Renal pelvis (tissue), 4 donors: Measurements from ENCODE around the gene TRPV4. TPM values are rescaled to one million over a fixed set of nuclear protein-coding genes. Genes with fewer than 3 reads are reported as not detected.

Experiments
- DNase-seq: peaks from one replicate; pipeline ENCODE4 v3.0.0-alpha.2; 2013
- polyA plus RNA-seq, 3 donors: library from polyadenylated mRNA; unstranded; fragments of 120-200 nt; gene quantifications; one replicate each; pipeline ENCODE4 v1.2.1, GENCODE V29; 2013; ENCODE audit not compliant: insufficient read length in 3 of 3

The TRPV4 gene
- polyA plus RNA-seq, 3 donors: 14.7 to 21.7 (median 19.2) TPM

- no peak for DNase-seq
These were observed 51.4 kb downstream of the TRPV4 start for GRCh38 chr12:109781668-109782325.

GRCh38 chr12:109779382-109779781 lies 53.8 kb downstream of the TRPV4 start:
- no peak for DNase-seq

GRCh38 chr12:109778684-109779083 lies 54.5 kb downstream of the TRPV4 start:
- no peak for DNase-seq

- no peak for DNase-seq
These were observed 55.7 kb downstream of the TRPV4 start for GRCh38 chr12:109777544-109777943.

GRCh38 chr12:109776624-109777023 lies 56.6 kb downstream of the TRPV4 start:
- no peak for DNase-seq

- peak; percentile 63 for DNase-seq
These were observed 57.9 kb downstream of the TRPV4 start for GRCh38 chr12:109775172-109775881.

- DNase-seq: no peak
These were observed 59.7 kb downstream of the TRPV4 start for GRCh38 chr12:109773384-109774011.

- no peak for DNase-seq
These were observed 60.4 kb downstream of the TRPV4 start for GRCh38 chr12:109772622-109773321.

GRCh38 chr12:109771746-109772621 lies 61.2 kb downstream of the TRPV4 start:
- no peak for DNase-seq

GRCh38 chr12:109770861-109771670 lies 62.1 kb downstream of the TRPV4 start:
- DNase-seq: no peak

- no peak for DNase-seq
These were observed 62.9 kb downstream of the TRPV4 start for GRCh38 chr12:109770104-109770860.

- no peak for DNase-seq
These were observed 64.1 kb downstream of the TRPV4 start for GRCh38 chr12:109768901-109769670.

- DNase-seq: no peak
These were observed 65.0 kb downstream of the TRPV4 start for GRCh38 chr12:109767991-109768900.

- no peak for DNase-seq
These were observed 65.7 kb downstream of the TRPV4 start for GRCh38 chr12:109767456-109767855.

- no peak for DNase-seq
These were observed 66.9 kb downstream of the TRPV4 start for GRCh38 chr12:109766251-109766778.

GRCh38 chr12:109765446-109765810 lies 67.8 kb downstream of the TRPV4 start:
- no peak for DNase-seq

- no peak for DNase-seq
These were observed 68.3 kb downstream of the TRPV4 start for GRCh38 chr12:109764776-109765445.
